ENCODE data around the gene RARA.
"Not testable (repeated sequence)": the region's sequence is repeated elsewhere in the genome, so short reads cannot be mapped to it uniquely, and the experiment has no call there.

RARA gene

DNA sequence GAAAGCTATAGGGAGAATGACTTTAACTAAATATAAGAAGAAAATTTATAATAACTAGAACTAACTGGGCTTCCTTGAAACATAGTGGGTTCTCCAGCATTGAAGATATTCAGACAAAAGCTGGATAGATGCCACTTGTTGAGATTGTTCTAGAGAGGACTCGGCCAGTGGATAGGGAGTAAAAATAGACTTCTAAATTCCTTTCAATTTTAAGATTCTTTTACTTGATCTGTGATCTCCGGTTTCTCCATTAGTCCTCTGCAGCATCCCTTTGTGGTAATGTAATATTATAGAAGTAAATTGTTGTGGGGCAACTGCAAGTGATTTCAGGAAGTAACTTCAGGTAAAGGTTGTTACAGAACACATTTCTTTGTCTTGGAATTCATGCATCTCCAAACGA is 10.3 kb upstream of the RARA start:
- DNase-seq (ENCODE audit: low read depth), result no peak

DNA sequence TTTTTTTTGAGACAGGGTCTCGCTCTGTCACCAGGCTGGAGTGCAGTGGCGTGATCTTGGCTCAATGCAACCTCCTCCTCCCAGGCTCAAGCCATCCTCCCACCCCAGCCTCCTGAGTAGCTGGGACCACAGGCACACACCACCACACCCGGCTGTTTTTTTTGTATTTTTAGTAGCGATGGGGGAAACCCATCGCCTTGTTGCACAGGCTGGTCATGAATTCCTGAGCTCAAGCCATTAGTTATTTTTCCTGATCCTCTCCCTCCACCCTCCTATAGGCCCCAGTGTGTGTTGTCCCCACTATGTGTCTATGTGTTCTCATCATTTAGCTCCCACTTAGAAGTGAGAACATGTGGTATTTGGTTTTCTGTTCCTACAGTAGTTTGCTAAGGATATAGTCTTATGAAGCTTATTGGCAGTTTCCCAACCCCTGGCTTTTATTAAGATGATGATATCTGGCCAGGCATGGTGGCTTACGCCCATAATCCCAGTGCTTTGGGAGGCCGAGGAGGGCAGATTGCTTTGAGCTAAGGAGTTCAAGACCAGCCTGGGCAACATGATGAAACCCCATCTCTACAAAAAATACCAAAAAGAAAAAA is 9.7 kb upstream of the RARA start:
- not testable (repeated sequence) for DNase-seq (ENCODE audit: low read depth)

DNA sequence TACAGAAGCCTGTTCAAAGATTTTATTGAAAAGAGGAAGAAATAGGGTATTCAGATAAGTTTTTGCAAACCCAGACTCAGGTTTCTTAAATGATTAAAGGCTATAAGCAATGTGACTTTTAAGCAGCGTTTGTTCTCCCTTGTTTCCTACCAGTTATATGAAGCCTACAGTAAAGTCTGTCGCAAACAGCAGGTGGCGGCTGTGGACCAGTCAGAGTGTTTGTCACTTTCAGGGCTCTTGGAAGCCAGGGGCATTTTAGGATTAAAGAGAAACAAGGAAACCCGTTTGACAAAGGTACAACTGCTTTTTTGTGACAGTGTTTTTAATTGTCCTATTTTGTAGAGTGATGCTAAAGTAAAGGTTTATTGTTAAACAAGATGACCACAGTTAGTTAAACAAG is 7.7 kb upstream of the RARA start:
- DNase-seq (ENCODE audit: low read depth), result no peak

DNA sequence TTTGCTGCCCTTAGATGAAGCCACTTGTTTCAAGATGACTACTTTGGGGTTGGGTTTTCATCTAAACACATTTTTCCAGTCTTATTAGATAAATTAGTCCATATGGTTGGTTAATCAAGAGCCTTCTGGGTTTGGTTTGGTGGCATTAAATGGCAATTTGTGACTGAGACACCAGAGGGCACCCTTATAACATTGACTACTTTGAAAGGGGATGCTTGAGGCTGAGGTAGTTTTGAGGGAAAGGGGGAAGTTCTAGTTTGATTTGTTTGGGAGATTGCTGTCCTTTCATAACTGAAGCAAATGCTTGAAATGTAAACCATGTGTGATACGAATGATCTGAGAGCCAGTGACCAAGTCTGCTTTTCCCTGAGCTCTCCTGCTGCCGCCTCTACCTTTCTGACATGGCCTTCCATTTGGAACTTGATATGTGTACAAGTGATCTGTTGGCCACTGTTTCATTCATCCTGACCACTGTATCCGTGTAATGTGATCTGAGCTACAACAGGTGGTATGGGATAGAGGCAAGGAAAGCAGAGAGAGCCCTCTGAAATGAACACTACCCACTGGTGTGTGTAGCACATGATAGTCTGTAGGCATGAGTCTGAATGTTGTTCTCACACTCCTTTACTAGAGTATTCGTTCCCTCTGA is 5.8 kb upstream of the RARA start:
- peak; percentile 59 for DNase-seq (ENCODE audit: low read depth)

DNA sequence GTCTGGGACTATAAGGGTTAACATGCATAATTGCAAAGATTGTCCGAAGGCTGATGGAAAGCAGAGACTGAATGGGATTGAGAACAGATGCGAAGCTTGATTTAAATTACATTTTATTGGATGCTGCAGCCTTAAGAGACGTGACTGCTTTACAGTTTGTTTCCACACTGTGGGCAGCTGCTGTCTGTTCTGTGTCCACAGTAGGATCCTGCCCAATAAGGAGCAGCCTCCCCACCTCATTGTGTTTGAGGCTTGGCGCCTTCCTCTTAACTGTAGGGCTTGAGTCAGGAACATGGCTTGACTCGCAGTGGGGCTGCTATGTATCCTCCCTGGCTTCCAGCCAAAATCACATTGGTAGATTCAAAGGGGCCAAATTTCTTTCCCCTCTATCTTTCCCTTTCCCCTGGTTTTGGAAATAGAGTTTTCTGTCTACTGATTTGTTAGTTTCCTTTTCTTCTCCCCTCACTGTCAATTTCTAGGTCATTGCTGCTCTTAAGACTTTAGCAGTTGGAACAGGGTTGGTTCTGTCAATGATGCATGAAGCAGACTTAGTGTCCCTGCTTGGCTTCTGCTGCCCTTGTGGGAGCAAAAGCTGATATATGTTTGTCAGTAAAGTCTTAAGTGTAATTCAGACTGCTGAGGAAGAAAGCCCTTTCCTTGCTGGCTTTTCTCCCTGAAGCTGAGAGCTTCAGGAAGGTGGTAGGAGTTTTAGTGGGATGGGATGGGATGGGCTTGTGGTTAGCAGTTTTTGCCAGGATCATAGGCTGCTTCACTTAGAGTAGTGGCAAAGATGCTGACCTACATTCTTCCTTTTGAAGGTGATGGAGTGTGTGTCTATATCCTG is 5.0 kb upstream of the RARA start:
- DNase-seq (ENCODE audit: low read depth), result no peak

DNA sequence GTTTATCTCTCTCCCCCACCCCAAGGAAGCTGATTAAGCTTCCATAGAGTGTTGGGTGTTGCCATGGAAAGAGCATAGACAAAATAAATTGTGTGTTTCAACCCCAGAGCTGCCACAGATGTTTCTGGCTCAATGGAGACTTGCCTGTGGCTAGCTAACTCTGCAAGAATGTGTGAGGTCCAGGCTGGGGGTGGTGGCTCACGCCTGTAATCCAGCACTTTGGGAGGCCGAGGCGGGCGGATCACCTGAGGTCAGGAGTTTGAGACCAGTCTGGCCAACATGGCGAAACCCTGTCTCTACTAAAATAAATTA is 4.5 kb upstream of the RARA start:
- DNase-seq (ENCODE audit: low read depth), result peak; percentile 95

DNA sequence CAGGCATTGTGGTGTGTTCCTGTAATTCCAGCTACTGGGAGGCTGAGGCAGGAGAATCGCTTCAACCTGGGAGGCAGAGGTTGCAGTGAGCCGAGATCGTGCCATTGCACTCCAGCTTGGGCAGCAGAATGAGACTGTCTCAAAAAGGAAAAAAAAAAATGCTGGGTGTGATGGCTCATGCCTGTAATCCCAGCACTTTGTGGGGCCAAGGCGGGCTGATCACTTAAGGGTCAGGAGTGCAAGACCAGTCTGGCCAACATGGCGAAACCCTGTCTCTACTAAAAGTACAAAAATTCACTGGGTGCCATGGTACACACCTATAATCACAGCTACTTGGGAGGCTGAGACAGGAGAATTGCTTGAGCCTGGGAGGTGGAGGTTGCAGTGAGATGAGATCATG is 4.1 kb upstream of the RARA start:
- DNase-seq (ENCODE audit: low read depth), result not testable (repeated sequence)

DNA sequence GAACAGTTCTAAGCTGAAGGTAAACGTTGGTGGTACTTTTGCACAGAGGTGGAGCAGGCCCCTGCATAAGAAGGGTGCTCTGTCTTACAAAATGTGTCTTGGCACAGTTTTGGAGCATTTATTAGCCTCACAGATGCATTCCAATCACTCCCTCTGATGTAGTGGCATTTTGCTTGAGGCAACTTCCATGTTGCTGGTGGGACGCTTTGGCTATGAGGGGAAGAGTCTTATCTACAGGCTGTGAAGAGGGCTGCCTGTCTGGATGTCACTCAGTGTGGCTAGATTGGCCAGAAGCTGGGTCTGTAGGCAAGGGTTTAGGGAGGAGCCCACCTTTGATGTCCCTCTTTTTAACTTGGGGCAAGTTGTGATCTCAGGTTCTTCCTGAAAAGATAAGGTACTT is 2.6 kb upstream of the RARA start:
- no peak for DNase-seq (ENCODE audit: low read depth)

DNA sequence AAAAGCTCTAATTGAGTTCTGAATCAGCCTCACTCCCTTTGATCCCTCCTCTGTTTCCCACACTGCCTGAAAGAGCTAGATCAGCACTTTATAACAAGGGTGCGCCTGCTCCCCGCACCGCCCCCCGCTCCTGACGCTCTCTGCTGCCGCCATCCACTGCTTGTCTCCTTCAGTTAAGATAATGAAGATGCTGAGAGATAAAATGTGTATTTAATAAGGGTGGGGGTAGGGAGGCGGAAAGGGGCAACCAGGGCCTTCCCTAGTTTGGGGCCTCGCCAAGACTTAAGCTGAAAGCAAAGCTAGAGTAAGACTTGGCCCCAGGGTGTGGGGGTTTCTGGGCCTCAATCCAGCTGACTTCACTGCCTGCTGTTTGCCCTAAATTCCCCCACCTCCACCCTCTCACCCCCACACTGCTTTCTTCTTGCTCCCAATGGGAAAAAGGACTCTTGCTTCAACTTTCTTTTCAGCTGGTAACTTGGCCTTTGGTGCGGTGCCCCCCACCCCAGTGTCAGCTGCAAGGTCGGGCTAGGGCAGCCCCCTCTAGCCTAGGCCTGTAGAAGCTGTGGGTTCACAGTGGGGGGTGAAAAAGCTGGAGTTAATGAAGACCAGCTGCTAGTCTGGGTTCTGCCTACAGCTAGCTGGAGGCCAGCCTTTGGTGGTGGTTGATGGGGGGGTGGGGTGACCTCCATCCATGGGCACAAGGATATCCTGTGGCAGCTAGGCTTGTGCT is 1.8 kb upstream of the RARA start:
- no peak for DNase-seq (ENCODE audit: low read depth)

DNA sequence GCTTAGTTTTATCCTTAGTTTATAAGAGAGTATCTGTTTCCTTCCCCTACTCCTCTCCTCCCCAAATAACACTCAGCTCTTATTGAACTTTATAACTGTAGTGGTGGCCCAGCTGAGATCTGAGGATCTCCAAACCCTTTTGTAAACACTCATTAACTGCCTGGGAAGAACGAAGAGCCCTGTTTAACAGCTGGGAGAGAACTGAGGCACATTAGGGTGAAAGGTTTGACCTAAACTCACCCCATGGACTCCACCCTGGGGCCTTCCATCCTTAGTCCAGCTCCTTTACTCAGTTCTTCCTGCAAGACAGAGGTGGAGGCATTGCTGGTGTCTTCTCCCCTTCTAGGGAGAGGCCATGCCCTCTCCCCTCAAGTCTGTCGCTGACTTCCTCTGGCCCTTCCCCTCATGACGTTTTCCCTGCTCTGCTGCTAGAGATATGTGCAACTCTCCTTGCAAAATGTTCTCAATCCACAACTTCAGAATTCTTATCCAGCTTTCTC is 1.2 kb upstream of the RARA start:
- no peak for DNase-seq (ENCODE audit: low read depth)

DNA sequence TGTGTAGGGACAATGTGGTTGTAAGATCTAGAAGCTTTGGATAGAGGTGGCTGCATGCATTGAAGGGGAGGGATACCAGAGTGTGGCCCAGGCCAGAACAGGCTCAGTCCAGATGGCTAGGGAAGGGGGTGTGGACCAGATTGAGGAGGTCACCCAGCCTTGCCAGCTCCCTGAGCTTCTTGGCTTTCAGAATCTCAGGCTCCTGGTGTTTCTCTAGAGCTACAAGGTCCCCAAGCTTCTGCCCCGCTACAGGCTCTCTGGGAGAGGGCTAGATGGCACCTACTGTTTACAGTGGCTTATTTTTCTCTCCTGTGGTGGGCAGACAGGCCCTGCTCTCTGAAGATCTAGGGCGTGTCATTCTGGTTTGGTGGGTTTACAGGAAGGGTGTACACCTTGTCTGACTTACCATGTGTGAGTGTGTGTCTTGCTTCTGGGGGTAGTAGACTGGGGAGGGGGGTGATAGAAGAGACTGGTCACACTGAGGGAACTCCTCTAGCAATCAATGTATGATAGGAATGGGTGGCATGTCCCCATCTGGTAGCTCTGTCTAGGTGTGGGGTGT is 1.1 kb downstream of the RARA start:
- no peak for DNase-seq (ENCODE audit: low read depth)

DNA sequence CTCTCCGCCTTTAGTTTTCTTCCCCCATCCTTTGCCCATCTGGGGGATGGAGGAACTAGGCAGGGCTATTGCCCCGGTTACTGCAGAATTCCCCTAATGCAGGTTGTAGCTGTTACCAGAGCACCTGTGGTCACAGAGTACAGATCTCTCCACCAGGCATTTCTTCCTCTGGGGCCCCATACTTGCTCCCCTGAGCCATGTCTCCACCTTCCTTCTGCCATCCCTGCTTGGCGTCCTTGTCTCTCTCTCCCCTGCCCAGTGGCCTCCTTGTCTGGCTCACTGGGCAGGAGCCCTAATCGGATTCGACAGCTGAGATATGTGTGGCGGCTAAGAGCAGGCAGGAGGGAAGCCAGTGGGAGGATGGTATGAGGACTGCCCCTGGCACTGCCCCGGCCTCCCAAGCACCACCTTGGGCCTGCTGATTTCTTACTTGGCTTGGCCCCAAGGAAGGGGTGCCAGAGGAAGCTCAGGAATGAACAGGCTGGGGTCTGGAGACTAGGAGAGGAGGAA is 2.0 kb downstream of the RARA start:
- DNase-seq (ENCODE audit: low read depth), result no peak

DNA sequence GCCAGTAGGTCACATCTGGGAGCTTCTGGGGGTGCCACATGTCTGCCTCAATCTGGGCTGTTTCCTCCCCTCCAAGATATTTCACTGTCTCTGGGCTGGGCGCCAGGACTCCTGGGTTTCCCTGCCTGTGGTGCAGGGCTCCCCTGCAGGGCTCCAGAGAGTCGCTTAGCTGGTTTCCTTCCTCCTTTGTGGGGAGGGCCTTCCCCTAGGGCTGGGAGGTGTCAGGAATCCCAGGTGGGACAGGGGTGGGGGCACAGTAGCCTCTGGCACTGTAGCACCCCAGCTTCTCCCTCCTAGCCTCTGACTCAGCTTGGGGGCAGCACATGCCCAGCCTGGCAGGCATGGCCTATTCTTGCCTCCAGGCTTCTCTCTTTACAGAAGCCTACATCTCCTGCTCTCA is 2.6 kb downstream of the RARA start:
- no peak for DNase-seq (ENCODE audit: low read depth)

DNA sequence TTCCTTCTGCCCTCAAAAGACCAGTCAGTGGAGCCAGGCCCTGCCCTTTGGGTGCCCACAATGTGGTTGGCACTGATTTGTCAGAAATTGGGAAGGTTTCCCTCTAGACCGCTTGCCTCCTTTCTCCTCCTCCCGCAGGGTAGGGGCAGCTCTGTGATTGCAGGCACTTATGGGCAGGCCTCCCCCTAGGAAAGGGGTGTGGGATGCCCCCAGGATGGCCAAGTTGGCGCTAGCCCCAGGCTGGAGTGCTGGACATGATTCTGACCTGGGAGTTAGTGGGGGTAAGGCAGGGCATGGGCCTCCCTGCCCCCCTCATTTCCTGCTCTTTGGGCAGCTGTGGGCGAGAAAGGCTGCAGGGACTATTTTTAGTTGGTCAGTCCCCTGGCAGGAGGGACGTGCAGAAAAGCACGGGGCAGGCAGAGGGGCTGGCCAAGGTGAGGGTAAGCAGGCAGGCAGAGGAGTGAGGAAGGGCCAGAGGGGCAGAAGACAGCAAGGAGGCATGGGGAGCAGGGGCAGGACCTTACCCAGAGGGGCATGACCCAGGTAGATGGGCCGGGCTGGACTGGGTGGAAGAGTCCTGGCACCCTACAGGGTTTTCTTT is 3.3 kb downstream of the RARA start:
- no peak for DNase-seq (ENCODE audit: low read depth)

DNA sequence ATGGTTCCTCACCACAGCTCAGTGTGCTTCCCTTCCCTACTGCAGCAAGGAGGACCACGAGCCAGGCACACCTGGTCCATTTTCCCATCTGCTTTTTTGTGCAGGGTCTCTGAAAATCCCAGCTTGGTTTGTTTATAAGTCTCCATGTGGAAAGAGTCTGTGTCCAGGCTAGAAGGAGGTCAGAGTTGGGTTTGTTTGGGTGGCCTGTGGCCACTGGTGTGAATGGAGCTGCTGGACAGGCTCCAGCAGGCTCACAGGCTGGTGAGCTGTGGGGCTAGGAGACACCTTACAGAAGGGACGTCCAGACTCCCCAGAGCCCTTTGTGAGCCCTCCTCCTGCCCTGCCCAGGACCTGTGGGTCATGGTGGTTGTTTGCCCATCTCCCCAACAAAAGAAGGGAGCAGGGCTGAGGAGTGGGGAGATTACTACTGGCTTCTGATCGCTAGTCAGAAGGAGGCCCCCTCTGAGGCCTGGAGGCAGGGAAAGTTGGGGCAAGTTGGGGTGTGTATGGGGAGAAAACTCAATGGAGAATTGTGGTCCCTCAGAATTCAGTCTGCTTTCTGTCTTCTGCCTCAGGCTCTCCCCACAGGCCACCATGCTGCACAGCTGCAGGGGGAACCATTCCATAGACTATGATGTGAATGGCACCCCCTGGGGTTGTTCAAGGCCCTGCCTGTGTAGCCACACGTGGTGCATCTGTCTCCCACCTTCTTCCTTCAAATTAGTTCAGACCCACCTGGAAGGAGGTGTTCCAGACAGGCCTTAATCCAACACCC is 4.1 kb downstream of the RARA start:
- DNase-seq (ENCODE audit: low read depth), result no peak

DNA sequence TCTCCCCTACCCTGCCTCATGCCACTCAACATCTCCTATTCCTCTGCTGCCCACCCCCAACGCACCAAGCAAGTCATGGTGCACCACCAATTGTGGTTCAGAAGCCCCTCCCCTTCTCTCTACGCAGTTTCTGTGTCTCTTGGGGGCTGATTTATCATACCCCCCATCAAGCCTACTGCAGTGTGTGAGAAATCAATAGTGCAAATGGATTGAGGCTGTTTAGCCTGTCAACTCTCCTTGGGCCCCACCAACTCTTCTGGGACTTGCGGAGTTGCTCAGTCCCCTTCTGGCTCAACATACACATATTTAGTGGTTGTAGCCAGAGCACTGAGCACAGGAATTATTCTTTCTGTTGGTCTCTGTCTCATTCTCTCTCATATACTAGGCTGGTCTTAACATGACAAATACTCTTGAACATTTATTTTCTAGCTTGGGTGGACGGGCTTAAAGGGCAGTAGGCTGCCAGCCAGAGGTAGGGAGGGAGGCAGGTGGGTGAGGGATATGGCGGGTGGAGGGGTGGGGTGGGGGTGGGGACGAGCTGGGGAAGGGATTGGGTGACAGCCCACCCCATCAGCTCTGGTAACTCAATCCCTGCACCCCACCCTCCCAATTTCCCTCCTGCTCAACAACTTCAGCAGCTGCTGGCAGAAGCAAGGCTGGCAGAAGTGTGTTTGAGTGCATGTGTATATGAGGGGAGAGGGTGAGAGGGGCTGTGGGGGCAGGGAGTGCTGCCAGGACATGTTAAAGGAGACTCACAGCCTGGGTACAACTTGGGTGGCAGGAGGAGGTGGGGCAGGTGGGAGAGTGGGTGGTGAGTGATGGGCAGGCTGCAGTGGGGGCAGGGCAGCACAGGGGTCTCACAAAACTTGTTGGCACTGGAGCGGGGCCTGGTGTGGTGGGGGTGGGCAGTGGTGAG is 4.9 kb downstream of the RARA start:
- DNase-seq (ENCODE audit: low read depth), result no peak

DNA sequence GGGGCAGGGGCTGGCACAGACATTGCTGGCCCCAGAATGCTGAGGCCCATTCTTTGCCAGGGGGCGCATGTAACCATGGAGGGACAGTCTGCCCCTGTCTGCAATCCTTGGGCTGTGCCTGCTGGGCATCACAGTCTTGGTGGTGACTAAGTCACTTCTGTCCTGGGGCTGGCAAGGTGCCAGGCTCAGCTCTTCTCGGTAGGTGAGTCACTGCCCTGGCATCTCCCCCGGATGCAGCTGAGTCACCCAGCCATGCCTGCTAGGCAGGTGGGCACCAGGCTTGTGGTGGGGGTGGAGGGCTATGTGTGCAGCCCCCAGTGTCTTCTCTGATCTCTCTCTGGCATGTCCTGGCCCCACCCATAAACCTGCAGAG is 5.6 kb downstream of the RARA start:
- no peak for DNase-seq (ENCODE audit: low read depth)

DNA sequence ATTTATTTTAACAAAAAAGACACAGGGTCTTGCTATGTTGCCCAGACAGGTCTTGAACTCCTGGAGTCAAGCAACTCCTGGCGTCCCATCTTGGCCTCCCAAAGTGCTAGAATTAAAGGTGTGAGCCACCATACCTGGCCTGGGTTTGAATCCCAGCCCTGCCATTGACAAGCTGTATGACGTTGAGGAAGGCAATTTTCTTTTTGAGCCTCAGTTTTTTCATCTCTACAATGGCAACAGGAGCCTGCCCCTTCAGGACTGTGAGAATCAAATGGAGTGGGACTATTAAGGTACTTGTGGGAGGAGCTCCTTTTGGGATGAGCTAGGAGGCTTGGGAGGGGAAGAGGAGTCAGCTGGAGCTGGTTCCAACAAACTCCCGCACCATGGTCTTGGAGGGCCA is 6.2 kb downstream of the RARA start:
- DNase-seq (ENCODE audit: low read depth), result no peak

DNA sequence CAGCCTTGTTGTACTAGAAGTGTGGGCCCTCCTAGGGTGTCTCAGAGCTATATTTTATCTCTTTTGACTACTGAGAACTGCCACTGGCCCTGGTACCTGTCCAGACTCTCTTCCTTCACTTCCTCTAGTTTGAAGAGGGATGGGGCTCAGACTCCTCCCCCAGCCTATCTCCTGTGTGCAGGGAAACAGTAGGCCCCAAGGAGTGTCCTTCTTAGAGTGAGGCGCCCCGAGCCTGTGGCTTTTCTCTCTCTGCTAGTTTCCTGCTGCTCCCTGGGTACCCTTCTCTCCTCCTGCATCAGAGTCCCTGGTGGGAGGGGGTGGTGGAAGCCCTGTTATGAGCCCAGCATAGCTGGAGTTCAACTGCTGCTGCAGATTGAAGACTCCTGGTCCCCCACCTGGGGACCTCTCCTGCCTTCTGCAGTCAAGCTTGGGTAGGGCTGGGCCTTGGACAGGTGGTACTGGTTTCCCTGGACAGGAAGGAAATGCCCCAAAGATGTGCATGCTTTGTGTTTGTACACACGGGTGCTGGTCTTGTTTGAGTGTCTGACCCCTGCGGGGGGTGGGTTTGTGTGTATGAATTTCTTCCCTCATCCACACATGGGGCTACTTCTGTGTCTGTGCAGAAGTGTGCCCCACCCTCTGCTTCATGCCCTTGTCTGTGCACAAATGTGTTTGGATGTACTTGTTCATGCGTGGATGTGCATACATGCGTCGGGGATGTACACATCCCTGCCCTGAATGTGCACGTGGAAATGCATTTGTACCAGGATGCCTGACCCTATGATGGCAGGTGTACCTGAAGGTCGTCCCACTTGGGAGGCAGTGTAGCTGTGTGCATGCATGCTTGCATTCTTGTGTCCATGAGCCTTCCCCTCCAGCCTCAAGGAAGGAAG is 6.9 kb downstream of the RARA start:
- no peak for DNase-seq (ENCODE audit: low read depth)
